Endothelial cell of umbilical vein (primary cell): Measurements from ENCODE around the gene TCN1. TPM values are rescaled to one million over a fixed set of nuclear protein-coding genes. Genes with fewer than 3 reads are reported as not detected.

Source experiments
- BruUV-seq: library from RNA; stranded (reverse); fragments of 400-500 nt; replicated peaks from 2 replicates; lab custom pipeline; 2021; lab: Mats Ljungman, UMichigan
- CTCF ChIA-PET: fragments of 300-600, 350-600 bp; sonication (Branson Sonifier 250); formaldehyde crosslinking; loops from one replicate; lab custom pipeline; 2021; ENCODE audit warnings: antibody characterized with exemption, inconsistent platforms; lab: Charles Lee
- POLR2A ChIA-PET: fragments of 300-600, 350-600 bp; sonication (Branson Sonifier 250); formaldehyde crosslinking; loops from one replicate; lab custom pipeline; 2021; ENCODE audit warnings: antibody characterized with exemption, inconsistent platforms; lab: Charles Lee
- DNase-seq: peaks from one replicate; pipeline ENCODE4 v3.0.0-alpha.2; 2011; ENCODE audit warnings: low read depth, low spot score
- FAIRE-seq: peaks from 2 replicates; lab custom pipeline; 2011; peaks lifted over from hg19 to GRCh38; lab: Jason Lieb, UNC
- H2AFZ ChIP-seq: 2 replicates; pipeline ENCODE4 v1.6.0; 2012; ENCODE audit warnings: low read depth, low read length, control low read depth, inconsistent platforms
- H3K27ac ChIP-seq: 2 replicates; pipeline ENCODE4 v1.5.1; 2011; ENCODE audit warnings: low read depth, mild to moderate bottlenecking, control low read depth, low read length, moderate library complexity; ENCODE audit not compliant: insufficient read depth
- H3K27me3 ChIP-seq, 2 experiments: 2 replicates each; pipeline versions ENCODE4 v1.6.0 to v1.6.1; 2011; ENCODE audit warnings: low read length in 2 of 2, mixed read lengths in 1 of 2; ENCODE audit not compliant: control insufficient read depth in 2 of 2, insufficient read depth in 2 of 2
- H3K36me3 ChIP-seq, 2 experiments: 2 replicates in 1 of 2; 3 replicates in 1 of 2; pipeline ENCODE4 v1.5.1; 2011; ENCODE audit warnings: low read length in 2 of 2, mild to moderate bottlenecking in 1 of 2, moderate library complexity in 1 of 2; ENCODE audit not compliant: control insufficient read depth in 2 of 2, insufficient read depth in 2 of 2; ENCODE audit errors: extremely low read depth in 1 of 2
- H3K4me1 ChIP-seq: 3 replicates; pipeline ENCODE4 v1.5.1; 2011; ENCODE audit warnings: mild to moderate bottlenecking, low read length; ENCODE audit not compliant: control insufficient read depth, insufficient read depth; ENCODE audit errors: extremely low read depth
- H3K4me2 ChIP-seq: 2 replicates; pipeline ENCODE4 v1.6.1; 2011; ENCODE audit warnings: low read length, control low read depth, mixed read lengths; ENCODE audit not compliant: insufficient read depth
- H3K4me3 ChIP-seq, 3 experiments: fragments of 200-600 bp in 1 of 3; sonication (generic), shearing (Covaris generic) in 1 of 3; replicated peaks in 1 of 3; 2 replicates each; pipeline ENCODE4 v1.5.1; 2011 to 2016; ENCODE audit warnings: control low read depth in 3 of 3, low read length in 3 of 3, mild to moderate bottlenecking in 2 of 3, inconsistent platforms in 1 of 3, low read depth in 1 of 3, moderate library complexity in 1 of 3; ENCODE audit not compliant: insufficient read depth in 1 of 3
- H3K79me2 ChIP-seq: 2 replicates; pipeline ENCODE4 v1.6.0; 2012; ENCODE audit warnings: low read length, inconsistent platforms; ENCODE audit not compliant: control insufficient read depth, insufficient read depth
- H3K9ac ChIP-seq: replicated peaks from 2 replicates; pipeline ENCODE3; 2011; ENCODE audit warnings: low read length, control low read depth; ENCODE audit not compliant: insufficient read depth; ENCODE audit errors: extremely low read depth
- H3K9me1 ChIP-seq: replicated peaks from 3 replicates; pipeline ENCODE4 v1.6.0; 2011; ENCODE audit warnings: mild to moderate bottlenecking, low read length; ENCODE audit not compliant: control insufficient read depth, insufficient read depth; ENCODE audit errors: extremely low read depth
- H3K9me3 ChIP-seq: replicated peaks from 2 replicates; pipeline ENCODE4 v1.5.1; 2012; ENCODE audit warnings: low read length, inconsistent platforms; ENCODE audit not compliant: control insufficient read depth, insufficient read depth
- H4K20me1 ChIP-seq: replicated peaks from 2 replicates; pipeline ENCODE3; 2011; ENCODE audit warnings: mild to moderate bottlenecking, low read length; ENCODE audit not compliant: control insufficient read depth, insufficient read depth; ENCODE audit errors: extremely low read depth
- CTCF ChIP-seq, 2 donors: IDR thresholded peaks; 1 replicate in 1 of 2; 2 replicates in 1 of 2; pipeline ENCODE4 v1.5.1; 2011; ENCODE audit warnings: low read length in 2 of 2, mild to moderate bottlenecking in 2 of 2, moderate library complexity in 2 of 2, control low read depth in 1 of 2, inconsistent platforms in 1 of 2, low read depth in 1 of 2; ENCODE audit not compliant: insufficient read depth in 1 of 2; ENCODE audit errors: extremely low read depth in 1 of 2
- EZH2 ChIP-seq: IDR thresholded peaks from 2 replicates; pipeline ENCODE4 v1.6.1; 2012; ENCODE audit warnings: borderline replicate concordance, low read depth, mild to moderate bottlenecking, moderate library complexity, low read length, inconsistent platforms; ENCODE audit not compliant: severe bottlenecking
- FOS ChIP-seq: IDR thresholded peaks from 2 replicates; pipeline ENCODE4 v1.6.1; 2011; ENCODE audit warnings: mild to moderate bottlenecking, low read length, moderate library complexity, borderline replicate concordance; ENCODE audit not compliant: insufficient read depth
- GATA2 ChIP-seq: IDR thresholded peaks from 2 replicates; pipeline ENCODE4 v1.7.0; 2011; ENCODE audit warnings: low read depth, mild to moderate bottlenecking, moderate library complexity, mixed read lengths, low read length; ENCODE audit not compliant: insufficient read length, insufficient read depth
- JUN ChIP-seq: IDR thresholded peaks from 2 replicates; pipeline ENCODE4 v1.6.1; 2011; ENCODE audit warnings: borderline replicate concordance, low read depth; ENCODE audit not compliant: insufficient read length, insufficient read depth
- MYC ChIP-seq: IDR thresholded peaks from one replicate; pipeline ENCODE4 v1.6.1; 2011; ENCODE audit warnings: mild to moderate bottlenecking, low read depth, low read length
- POLR2A ChIP-seq: IDR thresholded peaks from 2 replicates; pipeline ENCODE4 v1.6.1; 2012; ENCODE audit warnings: low read depth, mild to moderate bottlenecking, control low read depth, low read length
- POLR2AphosphoS5 ChIP-seq: IDR thresholded peaks from 2 replicates; pipeline ENCODE4 v1.6.1; 2012; ENCODE audit warnings: low read depth, mild to moderate bottlenecking, control low read depth, low read length, moderate library complexity; ENCODE audit not compliant: insufficient read depth
- dilution Hi-C: fragments of 300-500 bp; cut with MboI; formaldehyde crosslinking; loops from one replicate; pipeline ENCODE4 v1.15.0; 2019; ENCODE audit warnings: low sequenced_read_pairs; ENCODE audit not compliant: extremely low pct_ligation_motif_present
- intact Hi-C: fragments of 100-400 bp; cut with micrococcal nuclease; formaldehyde crosslinking; loops from one replicate; pipeline ENCODE4 v1.10.0; 2022
- polyA plus RNA-seq, 4 experiments: library from polyadenylated mRNA; depleted of rRNA in 3 of 4; stranded (reverse) in 3 of 4; unstranded in 1 of 4; fragments of >200 nt; gene quantifications; 2 replicates each; pipeline versions ENCODE4 v1.2.1 to v1.2.3, GENCODE V29; 2011 to 2012; ENCODE audit warnings: missing spikeins in 1 of 4
- total RNA-seq: library from RNA; stranded (reverse); gene quantifications from 2 replicates; pipeline ENCODE4 v1.2.3, GENCODE V29; 2021
- TF ChIP-seq, protein P1 (sequence below): IDR thresholded peaks from 2 replicates; pipeline ENCODE4 v1.6.1; 2011; ENCODE audit not compliant: insufficient read depth, insufficient read length

The TCN1 gene
- total and polyA plus RNA-seq, 2 donors (not counting 3 experiments of a cell fraction or from before 2014, with no cell fraction given): not detected

DNA sequence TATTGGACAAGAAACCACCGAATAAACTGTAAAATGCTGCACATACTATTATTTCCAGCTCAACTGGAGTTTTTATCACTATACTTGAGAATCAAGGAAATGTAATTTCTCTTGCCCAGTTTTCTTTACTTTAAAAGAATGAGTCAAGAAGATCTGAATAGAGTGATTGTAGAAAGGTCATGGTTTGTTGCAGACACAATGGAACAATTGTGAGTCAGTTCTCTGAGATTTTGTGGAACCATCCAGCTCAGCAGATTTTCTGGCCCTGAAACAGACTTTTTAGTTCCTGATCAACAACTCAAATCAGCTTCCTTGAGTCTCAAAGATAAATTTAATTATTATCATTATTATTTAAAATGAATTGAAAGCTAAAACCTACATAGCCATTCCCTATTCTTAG, 1.3 kb downstream of the TCN1 start:
- Histone ChIP-seq H4K20me1 (no peaks in the 10 kb centered on the region), H3K9me3 (no peaks in the 10 kb centered on the region), H3K9ac (no peak overlapping the region), H3K9me1 (no peaks in the 10 kb centered on the region), H3K27ac (peak overlapping the region; percentile 44), H3K4me1 (peaks cover 15% of the 10 kb centered on the region), H3K36me3 (no peaks in the 10 kb centered on the region), H3K27me3 (no peaks in the 10 kb centered on the region), H3K4me2 (peak overlapping the region; percentile 2), H3K4me3 (no peak overlapping the region), H2AFZ (no peak overlapping the region), H3K79me2 (no peaks in the 10 kb centered on the region)
- POLR2A ChIA-PET: no interaction called here
- CTCF ChIA-PET: interaction anchor here (1.0 to 1.5 kb wide), 7 partner anchors 9 to 386 kb away, joined by 3 to 17 read pairs (median 4); no protein-coding TSS in a partner anchor
- dilution Hi-C loops (no loop called here), intact Hi-C loops (loop anchor here (2.0 kb wide), 1 partner anchor 36 kb away; no protein-coding TSS in a partner anchor)
- peak; percentile 90 for FAIRE-seq
- TF ChIP-seq MYC (no peak), POLR2AphosphoS5 (no peak), POLR2A (no peak), GATA2 (peak; percentile 26), JUN (peak; percentile 56), CTCF (IDR thresholded peaks at IDR 0.05; ENCODE audit: extremely low read depth in 1 of 2, insufficient read depth in 1 of 2, low read depth in 1 of 2, low read length in 2 of 2) (no peak), EZH2 (no peak), FOS (peak; percentile 65)
- TF ChIP-seq, protein P1, sequence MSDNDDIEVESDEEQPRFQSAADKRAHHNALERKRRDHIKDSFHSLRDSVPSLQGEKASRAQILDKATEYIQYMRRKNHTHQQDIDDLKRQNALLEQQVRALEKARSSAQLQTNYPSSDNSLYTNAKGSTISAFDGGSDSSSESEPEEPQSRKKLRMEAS: no peak
- no TSS peak for BruUV-seq
- DNase-seq: peak; percentile 95
